Endodermal cell (in vitro differentiated cells): Measurements from ENCODE around the gene SORD. TPM values are rescaled to one million over a fixed set of nuclear protein-coding genes. Genes with fewer than 3 reads are reported as not detected.

ENCODE experiments used
- DNase-seq: peaks from one replicate; pipeline ENCODE4 v3.0.0-alpha.2; 2017
- H3K27ac ChIP-seq: 2 replicates; pipeline ENCODE4 v1.5.1; 2013; ENCODE audit warnings: mild to moderate bottlenecking, low read depth, low read length, moderate library complexity
- H3K27me3 ChIP-seq: 2 replicates; pipeline ENCODE4 v1.6.1; 2013; ENCODE audit warnings: mild to moderate bottlenecking, low read length, moderate library complexity; ENCODE audit not compliant: insufficient read depth, control insufficient read depth, poor library complexity, severe bottlenecking
- H3K36me3 ChIP-seq: 2 replicates; pipeline ENCODE4 v1.7.0; 2013; ENCODE audit warnings: mild to moderate bottlenecking, low read length, moderate library complexity; ENCODE audit not compliant: control insufficient read depth, insufficient read depth
- H3K4me1 ChIP-seq: one replicate; pipeline ENCODE4 v1.7.0; 2013; ENCODE audit warnings: low read length; ENCODE audit not compliant: control insufficient read depth, insufficient read depth
- H3K4me3 ChIP-seq: 2 replicates; pipeline ENCODE4 v1.5.1; 2013; ENCODE audit warnings: mild to moderate bottlenecking, low read length, moderate library complexity
- H3K9ac ChIP-seq: 2 replicates; pipeline ENCODE4 v1.6.1; 2013; ENCODE audit warnings: mild to moderate bottlenecking, low read length, moderate library complexity; ENCODE audit not compliant: poor library complexity, severe bottlenecking; ENCODE audit errors: extremely low read depth
- H3K9me3 ChIP-seq: 2 replicates; pipeline ENCODE4 v1.6.1; 2013; ENCODE audit warnings: mild to moderate bottlenecking, low read length, moderate library complexity; ENCODE audit not compliant: control insufficient read depth
- H3K27ac Mint-ChIP-seq: 2 replicates; pipeline ENCODE4 v1.8.0; 2020; ENCODE audit warnings: mixed read lengths
- H3K27me3 Mint-ChIP-seq: 2 replicates; pipeline ENCODE4 v1.8.0; 2021; ENCODE audit warnings: mild to moderate bottlenecking, mixed read lengths; ENCODE audit not compliant: insufficient read depth
- H3K36me3 Mint-ChIP-seq: 2 replicates; pipeline ENCODE4 v1.8.0; 2020; ENCODE audit warnings: low read depth, mixed read lengths
- H3K4me1 Mint-ChIP-seq: 2 replicates; pipeline ENCODE4 v1.8.0; 2020; ENCODE audit warnings: mixed read lengths
- H3K4me3 Mint-ChIP-seq: 2 replicates; pipeline ENCODE4 v1.8.0; 2020; ENCODE audit warnings: mild to moderate bottlenecking, moderate library complexity, mixed read lengths
- H3K9me3 Mint-ChIP-seq: 2 replicates; pipeline ENCODE4 v1.8.0; 2020; ENCODE audit warnings: mild to moderate bottlenecking, mixed read lengths
- CTCF ChIP-seq: fragments of 200-600 bp; sonication (generic); conservative IDR thresholded peaks from 2 replicates; pipeline ENCODE4 v1.5.0; 2021; ENCODE audit warnings: antibody characterized with exemption, mild to moderate bottlenecking
- WGBS, 2 experiments: methylation state at CpG; one replicate each; pipeline versions ENCODE4 v1.1.5 to v1.1.7; 2013; ENCODE audit warnings: missing lambda C conversion rate in 2 of 2, mixed read lengths in 1 of 2; ENCODE audit not compliant: insufficient coverage in 1 of 2, insufficient read length in 1 of 2; 5-methylcytosine and 5-hydroxymethylcytosine counted together
- total RNA-seq, 2 donors: library from RNA; stranded (reverse); fragmentation: NEBNext Ultra II Directional in 1 of 2; extraction: Animal tissue kit (Norgen Biotek cat#: 25700) in 1 of 2; gene quantifications; 2 replicates in 1 of 2; 3 replicates in 1 of 2; pipeline ENCODE4 v1.2.1, GENCODE V29; 2021

Gene SORD
- total RNA-seq, 2 donors from 2014 or later, result 28.7 to 40.3 TPM

GRCh38 chr15:45084163-45084562, 61.2 kb downstream of the SORD start:
- no peak overlapping the region for H3K4me3 ChIP-seq
- peaks cover 5% of the 10 kb centered on the region for H3K4me1 ChIP-seq
- no peak overlapping the region for H3K9ac ChIP-seq
- no peak overlapping the region for H3K27ac ChIP-seq
- 82 to 85% methylated on average over 3 of the region's 3 CpGs for WGBS, 2 experiments
- peaks cover 39% of the 10 kb centered on the region for H3K27me3 ChIP-seq
- Mint-ChIP-seq H3K36me3 (no peaks in the 10 kb centered on the region), H3K9me3 (no peaks in the 10 kb centered on the region), H3K4me1 (peaks cover 10% of the 10 kb centered on the region), H3K4me3 (no peak overlapping the region), H3K27me3 (peaks cover 26% of the 10 kb centered on the region), H3K27ac (no peak overlapping the region)
- no peaks in the 10 kb centered on the region for H3K36me3 ChIP-seq
- H3K9me3 ChIP-seq, result no peaks in the 10 kb centered on the region
- no peak for TF ChIP-seq CTCF
- DNase-seq, result no peak

GRCh38 chr15:45087513-45087912, 64.5 kb downstream of the SORD start:
- peak; percentile 55 for TF ChIP-seq CTCF
- Histone ChIP-seq H3K36me3 (no peaks in the 10 kb centered on the region), H3K4me1 (peaks cover 8% of the 10 kb centered on the region), H3K4me3 (no peak overlapping the region), H3K9ac (no peak overlapping the region), H3K27me3 (peaks cover 69% of the 10 kb centered on the region), H3K9me3 (no peaks in the 10 kb centered on the region), H3K27ac (no peak overlapping the region)
- 89% methylated on average over 1 of the region's 1 CpG; no CpG with 5 or more reads in 1 of the 2 experiments for whole genome bisulfite sequencing, 2 experiments
- H3K27me3 Mint-ChIP-seq, result peaks cover 49% of the 10 kb centered on the region
- H3K4me1 Mint-ChIP-seq, result peaks cover 13% of the 10 kb centered on the region
- H3K9me3 Mint-ChIP-seq, result no peaks in the 10 kb centered on the region
- no peaks in the 10 kb centered on the region for H3K36me3 Mint-ChIP-seq
- DNase-seq, result no peak
- H3K4me3 Mint-ChIP-seq, result no peak overlapping the region
- no peak overlapping the region for H3K27ac Mint-ChIP-seq

GRCh38 chr15:45088801-45089711, 66.1 kb downstream of the SORD start:
- Mint-ChIP-seq H3K9me3 (no peaks in the 10 kb centered on the region), H3K27ac (no peak overlapping the region), H3K4me1 (peaks cover 10% of the 10 kb centered on the region), H3K27me3 (peaks cover 60% of the 10 kb centered on the region), H3K36me3 (no peaks in the 10 kb centered on the region), H3K4me3 (no peak overlapping the region)
- no peak overlapping the region for H3K27ac ChIP-seq
- peaks cover 78% of the 10 kb centered on the region for H3K27me3 ChIP-seq
- no peak for DNase-seq
- peaks cover 8% of the 10 kb centered on the region for H3K4me1 ChIP-seq
- peak overlapping the region; percentile 41 for H3K4me3 ChIP-seq
- no peaks in the 10 kb centered on the region for H3K36me3 ChIP-seq
- H3K9ac ChIP-seq, result no peak overlapping the region
- WGBS, 2 experiments, result 91 to 95% methylated on average over 8 to 10 of the region's 10 CpGs
- H3K9me3 ChIP-seq, result no peaks in the 10 kb centered on the region
- no peak for TF ChIP-seq CTCF
